ENCODE measurements around the gene NOL4.

GRCh38 chr18:34189656-34190435, 34.9 kb downstream of the NOL4 start:
- no peak for TF ChIP-seq POLR2A (IDR thresholded peaks at IDR 0.05)
- no peak for TF ChIP-seq CTCF (IDR thresholded peaks at IDR 0.05 in 4 of 5, conservative IDR thresholded peaks at IDR 0.05 in 1 of 5)
